Prostate gland (tissue), 2 donors: ENCODE measurements around the gene ITIH3. TPM values are rescaled to one million over a fixed set of nuclear protein-coding genes. Genes with fewer than 3 reads are reported as not detected.

ENCODE experiments used
- DNase-seq: peaks from one replicate; pipeline ENCODE4 v3.0.0-alpha.2; 2019; ENCODE audit warnings: low spot score
- H3K27ac ChIP-seq, 2 donors: fragments of 200-600 bp; sonication (generic); 2 replicates each; pipeline ENCODE4 v1.5.1; 2017 to 2019
- H3K27me3 ChIP-seq: fragments of 200-600 bp; sonication (generic); replicated peaks from 2 replicates; pipeline ENCODE4 v1.5.1; 2019; ENCODE audit not compliant: insufficient read depth
- H3K36me3 ChIP-seq, 2 donors: fragments of 200-600 bp; sonication (generic); 1 replicate in 1 of 2; 2 replicates in 1 of 2; pipeline versions ENCODE4 v1.5.1 to v1.8.1; 2017 to 2019
- H3K4me1 ChIP-seq: fragments of 200-600 bp; sonication (generic); replicated peaks from 2 replicates; pipeline ENCODE4 v1.5.1; 2019
- H3K4me3 ChIP-seq, 2 donors: fragments of 200-600 bp; sonication (generic); 2 replicates each; pipeline ENCODE4 v1.5.1; 2017 to 2019
- H3K9me3 ChIP-seq: fragments of 200-600 bp; sonication (generic); 2 replicates; pipeline ENCODE4 v1.5.1; 2017
- POLR2A ChIP-seq: fragments of 450-650 bp; IDR thresholded peaks from one replicate; pipeline ENCODE4 v1.6.1; 2016; ENCODE audit warnings: antibody characterized with exemption, mild to moderate bottlenecking
- POLR2AphosphoS5 ChIP-seq: sonication (generic); formaldehyde crosslinking; IDR thresholded peaks from one replicate; pipeline ENCODE4 v1.6.1; 2017; ENCODE audit warnings: antibody characterized with exemption
- WGBS: methylation state at CpG from one replicate; pipeline ENCODE4 v1.1.5; 2018; 5-methylcytosine and 5-hydroxymethylcytosine counted together
- intact Hi-C: fragments of 100-400 bp; cut with DNase I; formaldehyde crosslinking; loops from one replicate; pipeline ENCODE4 v1.14.2; 2022
- total RNA-seq, 2 donors: library from RNA; depleted of rRNA; stranded (reverse); fragments of >200 nt; gene quantifications; one replicate each; pipeline ENCODE4 v1.1.0, GENCODE V29; 2016
- TF ChIP-seq, protein P1 (sequence below), 4 experiments: fragments of 200-600 bp in 2 of 4; fragments of 450-650 bp in 2 of 4; sonication (generic) in 2 of 4; IDR thresholded peaks; 1 replicate in 3 of 4; 2 replicates in 1 of 4; pipeline ENCODE4 v1.5.1; 2016 to 2019; ENCODE audit warnings: antibody characterized with exemption in 4 of 4, mild to moderate bottlenecking in 2 of 4, moderate library complexity in 2 of 4

ITIH3 gene
- total RNA-seq, 2 donors from 2014 or later: 0.46 to 9.6 TPM

DNA sequence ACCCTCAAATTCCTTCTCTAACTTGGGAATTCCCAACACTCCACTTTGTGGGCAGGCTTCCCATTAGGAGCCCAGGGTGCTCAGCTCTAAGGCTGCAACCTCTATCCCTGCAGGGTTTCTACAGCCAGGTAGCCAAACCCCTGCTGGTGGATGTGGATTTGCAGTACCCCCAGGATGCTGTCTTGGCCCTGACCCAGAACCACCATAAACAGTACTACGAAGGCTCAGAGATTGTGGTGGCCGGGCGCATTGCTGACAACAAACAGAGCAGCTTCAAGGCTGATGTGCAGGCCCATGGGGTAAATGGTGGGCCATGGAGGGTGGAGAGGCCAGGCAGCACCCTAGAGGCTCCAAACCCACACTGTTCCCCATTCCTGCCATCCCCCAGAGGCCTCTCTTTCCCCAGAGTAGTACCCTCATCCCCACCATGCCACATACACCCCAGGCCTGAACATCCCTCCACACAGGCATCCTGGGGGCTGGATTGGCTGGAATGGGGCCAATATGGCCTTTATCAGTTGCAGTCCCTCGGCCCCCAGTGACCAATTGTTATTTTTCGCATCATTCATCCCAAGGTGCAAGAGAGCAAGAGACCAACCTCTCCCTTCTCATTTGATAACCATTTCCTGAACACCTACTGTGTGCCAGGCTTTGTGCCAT, 9.5 kb upstream of the ITIH3 start:
- Histone ChIP-seq H3K9me3 (no peaks in the 10 kb centered on the region), H3K4me3 (no peak overlapping the region), H3K4me1 (no peaks in the 10 kb centered on the region), H3K36me3 (no peaks in the 10 kb centered on the region), H3K27ac (no peak overlapping the region), H3K27me3 (peaks cover 1% of the 10 kb centered on the region)
- TF ChIP-seq, protein P1, sequence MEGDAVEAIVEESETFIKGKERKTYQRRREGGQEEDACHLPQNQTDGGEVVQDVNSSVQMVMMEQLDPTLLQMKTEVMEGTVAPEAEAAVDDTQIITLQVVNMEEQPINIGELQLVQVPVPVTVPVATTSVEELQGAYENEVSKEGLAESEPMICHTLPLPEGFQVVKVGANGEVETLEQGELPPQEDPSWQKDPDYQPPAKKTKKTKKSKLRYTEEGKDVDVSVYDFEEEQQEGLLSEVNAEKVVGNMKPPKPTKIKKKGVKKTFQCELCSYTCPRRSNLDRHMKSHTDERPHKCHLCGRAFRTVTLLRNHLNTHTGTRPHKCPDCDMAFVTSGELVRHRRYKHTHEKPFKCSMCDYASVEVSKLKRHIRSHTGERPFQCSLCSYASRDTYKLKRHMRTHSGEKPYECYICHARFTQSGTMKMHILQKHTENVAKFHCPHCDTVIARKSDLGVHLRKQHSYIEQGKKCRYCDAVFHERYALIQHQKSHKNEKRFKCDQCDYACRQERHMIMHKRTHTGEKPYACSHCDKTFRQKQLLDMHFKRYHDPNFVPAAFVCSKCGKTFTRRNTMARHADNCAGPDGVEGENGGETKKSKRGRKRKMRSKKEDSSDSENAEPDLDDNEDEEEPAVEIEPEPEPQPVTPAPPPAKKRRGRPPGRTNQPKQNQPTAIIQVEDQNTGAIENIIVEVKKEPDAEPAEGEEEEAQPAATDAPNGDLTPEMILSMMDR (IDR thresholded peaks at IDR 0.05): no peak
- no peak for TF ChIP-seq POLR2A
- no peak for TF ChIP-seq POLR2AphosphoS5
- WGBS: 87% methylated on average over 5 of the region's 5 CpGs
- no peak for DNase-seq
- intact Hi-C loops: no loop called here

DNA sequence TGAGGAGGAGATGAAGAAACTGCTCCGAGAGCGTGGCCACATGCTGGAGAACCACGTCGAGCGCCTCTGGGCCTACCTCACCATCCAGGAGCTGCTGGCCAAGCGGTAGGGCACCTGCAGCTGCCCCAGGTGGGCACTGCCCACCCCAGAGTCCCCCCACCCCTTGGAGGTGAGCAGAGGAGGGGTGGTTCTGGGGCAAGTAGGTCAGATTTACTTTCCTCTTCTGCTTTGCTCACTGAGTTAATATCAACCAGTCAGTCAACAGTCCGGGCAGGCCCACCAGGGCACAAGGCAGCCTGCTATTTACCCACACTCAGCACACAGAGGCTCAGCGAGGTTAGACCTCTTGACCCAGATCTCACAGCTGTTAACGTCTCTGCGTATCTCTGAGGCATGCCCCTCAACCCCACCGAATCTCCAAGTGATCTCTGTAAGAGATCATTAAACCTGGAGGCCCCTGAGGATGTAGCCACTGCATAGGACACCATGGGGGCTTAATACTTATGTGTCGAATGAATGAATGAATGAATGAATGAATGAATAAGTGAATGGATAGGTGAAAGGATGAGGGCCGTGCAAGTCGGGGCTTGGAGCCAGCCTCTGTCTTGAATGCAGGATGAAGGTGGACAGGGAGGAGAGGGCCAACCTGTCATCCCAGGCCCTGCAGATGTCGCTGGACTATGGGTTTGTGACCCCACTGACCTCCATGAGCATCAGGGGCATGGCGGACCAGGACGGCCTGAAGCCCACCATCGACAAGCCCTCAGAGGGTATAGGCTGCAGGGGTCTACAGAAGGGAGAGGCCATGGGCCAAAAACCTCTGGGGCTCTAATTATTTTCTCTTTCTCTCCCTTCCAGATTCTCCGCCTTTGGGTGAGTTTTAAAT, 8.0 kb upstream of the ITIH3 start:
- H3K4me1 ChIP-seq: no peaks in the 10 kb centered on the region
- 89% methylated on average over 19 of the region's 19 CpGs for WGBS
- no peak overlapping the region for H3K4me3 ChIP-seq
- no peak overlapping the region for H3K27ac ChIP-seq
- intact Hi-C loops: no loop called here
- H3K27me3 ChIP-seq: peaks cover 1% of the 10 kb centered on the region
- no peaks in the 10 kb centered on the region for H3K36me3 ChIP-seq
- no peak for TF ChIP-seq POLR2AphosphoS5
- TF ChIP-seq, protein P1 (IDR thresholded peaks at IDR 0.05): no peak
- no peak for TF ChIP-seq POLR2A
- H3K9me3 ChIP-seq: no peaks in the 10 kb centered on the region
- no peak for DNase-seq

DNA sequence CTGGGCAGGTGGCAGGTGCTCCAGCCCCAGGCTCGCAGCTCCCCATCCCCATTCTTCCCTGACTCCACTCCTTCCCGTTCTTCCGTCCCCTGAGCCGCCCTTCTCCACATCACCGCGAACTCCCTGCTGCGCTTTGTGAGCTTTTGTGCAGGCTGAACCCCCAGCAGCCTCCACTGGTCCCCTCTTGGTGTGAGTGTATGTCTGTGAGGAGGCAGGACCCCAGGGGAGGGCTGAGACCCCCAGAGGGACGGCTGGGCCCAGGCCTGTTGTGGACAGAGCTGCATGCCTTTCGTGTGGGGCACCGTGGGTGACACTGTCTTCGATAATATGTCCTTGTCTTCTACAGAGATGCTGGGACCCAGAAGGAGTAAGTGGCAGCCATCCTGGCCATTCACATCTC, 7.3 kb upstream of the ITIH3 start:
- no peaks in the 10 kb centered on the region for H3K9me3 ChIP-seq

DNA sequence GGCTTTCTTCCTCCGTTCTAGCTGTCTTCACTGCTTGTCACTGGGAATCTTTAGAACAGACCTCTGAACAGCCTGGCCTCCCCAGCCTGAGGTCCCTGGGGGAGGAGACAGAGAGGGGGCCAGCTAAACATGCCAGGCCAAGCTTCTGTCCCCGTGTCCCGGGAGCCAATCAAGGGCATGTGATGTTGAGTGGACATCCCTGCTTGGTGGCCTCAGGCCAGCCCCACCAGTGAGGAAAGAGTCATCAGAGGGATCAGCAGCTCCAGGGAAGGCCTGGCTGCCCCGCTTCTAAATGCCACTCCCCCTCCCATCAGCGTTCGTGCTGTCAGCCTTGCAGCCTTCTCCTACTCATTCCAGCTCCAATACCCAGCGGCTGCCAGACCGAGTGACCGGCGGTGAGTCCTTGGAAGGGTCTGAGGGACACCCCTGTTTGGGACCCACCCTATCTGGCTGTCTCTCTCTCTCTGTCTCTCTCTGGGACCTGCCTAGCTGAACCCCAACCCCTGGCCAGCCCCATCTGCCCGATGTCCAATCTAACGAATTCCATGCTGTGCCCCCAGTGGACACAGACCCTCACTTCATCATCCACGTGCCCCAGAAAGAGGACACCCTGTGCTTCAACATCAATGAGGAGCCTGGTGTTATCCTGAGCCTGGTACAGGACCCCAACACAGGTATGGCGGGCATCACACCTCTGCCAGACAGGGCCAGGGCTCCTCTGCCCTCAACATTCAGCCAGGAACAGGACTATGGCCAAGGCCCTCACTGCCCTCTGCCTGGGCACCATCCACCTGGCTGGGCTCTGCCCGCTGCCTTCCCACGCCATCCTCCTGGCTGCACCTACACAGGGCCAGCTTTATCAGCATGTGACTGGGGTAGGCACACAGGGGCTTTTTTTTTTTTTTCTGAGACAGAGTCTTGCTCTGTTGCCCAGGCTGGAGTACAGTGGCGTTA, 6.6 kb upstream of the ITIH3 start:
- H3K4me1 ChIP-seq: no peaks in the 10 kb centered on the region
- DNase-seq: no peak
- 73% methylated on average over 17 of the region's 17 CpGs for WGBS
- intact Hi-C loops: no loop called here
- H3K27ac ChIP-seq: no peak overlapping the region
- no peaks in the 10 kb centered on the region for H3K9me3 ChIP-seq
- no peaks in the 10 kb centered on the region for H3K27me3 ChIP-seq
- H3K4me3 ChIP-seq: no peak overlapping the region
- TF ChIP-seq POLR2A: no peak
- TF ChIP-seq, protein P1 (IDR thresholded peaks at IDR 0.05): no peak
- no peak for TF ChIP-seq POLR2AphosphoS5
- no peaks in the 10 kb centered on the region for H3K36me3 ChIP-seq

More for the DNA sequence above, 7.3 kb upstream of the ITIH3 start:
- Histone ChIP-seq H3K27ac (no peak overlapping the region), H3K4me3 (no peak overlapping the region), H3K27me3 (peaks cover under 1% of the 10 kb centered on the region), H3K4me1 (no peaks in the 10 kb centered on the region), H3K36me3 (no peaks in the 10 kb centered on the region)
- no peak for TF ChIP-seq POLR2AphosphoS5
- TF ChIP-seq, protein P1 (IDR thresholded peaks at IDR 0.05): no peak
- TF ChIP-seq POLR2A: no peak
- intact Hi-C loops: no loop called here
- DNase-seq: no peak
- 87% methylated on average over 11 of the region's 11 CpGs for WGBS
